ENCODE measurements around the gene ITGB8. TPM values are rescaled to one million over a fixed set of nuclear protein-coding genes. Genes with fewer than 3 reads are reported as not detected.

Gene ITGB8
- total RNA-seq, 4 donors from 2014 or later = 199 to 606 (median 388) TPM

- WGBS, 2 donors = 5% methylated on average over 31 of the region's 31 CpGs
- Histone ChIP-seq H3K27ac (peak overlapping the region; percentile 92 to 98 (median 96)), H3K9me3 (no peaks in the 10 kb centered on the region), H3K36me3 (no peaks in the 10 kb centered on the region), H3K27me3 (no peaks in the 10 kb centered on the region), H3K4me1 (peaks cover 0 to 15% (median 3%) of the 10 kb centered on the region in 4 donors), H3K4me3 (peak overlapping the region; percentile 66 to 87 (median 85))
- TF ChIP-seq EP300 (IDR thresholded peaks at IDR 0.05) (peak in 1 of 2 donors; percentile 66), POLR2A (IDR thresholded peaks at IDR 0.05) (peak in 1 of 2 donors; percentile 34), CTCF (IDR thresholded peaks at IDR 0.05) (peak in 2 of 5 experiments; percentile 28 to 37)
- DNase-seq (ENCODE audit: low spot score in 2 of 2) = peak; percentile 40 to 48
These were observed 1.1 kb upstream of the ITGB8 start for GRCh38 chr7:20329389-20330238.

GRCh38 chr7:20330928-20331909 is 519 bp downstream of the ITGB8 start:
- no peaks in the 10 kb centered on the region for H3K27me3 ChIP-seq
- DNase-seq (ENCODE audit: low spot score in 2 of 2) = peak; percentile 17 to 22
- peaks cover 0 to 15% (median 3%) of the 10 kb centered on the region in 4 donors for H3K4me1 ChIP-seq
- peak in 1 of 2 donors; percentile 4 for TF ChIP-seq EP300 (IDR thresholded peaks at IDR 0.05)
- peak in 1 of 2 donors; percentile 37 for TF ChIP-seq POLR2A (IDR thresholded peaks at IDR 0.05)
- TF ChIP-seq CTCF (IDR thresholded peaks at IDR 0.05) = peak in 1 of 5 experiments; percentile 29
- H3K9me3 ChIP-seq = no peaks in the 10 kb centered on the region
- WGBS, 2 donors = 0% methylated on average over 37 to 70 of the region's 92 CpGs
- no peaks in the 10 kb centered on the region for H3K36me3 ChIP-seq
- H3K27ac ChIP-seq = peak overlapping the region; percentile 92 to 98 (median 96)
- H3K4me3 ChIP-seq = peak overlapping the region; percentile 66 to 87 (median 85)

- WGBS, 2 donors = 16 to 20% methylated on average over 13 of the region's 13 CpGs
These were observed 1.5 kb downstream of the ITGB8 start for GRCh38 chr7:20331910-20332813.

GRCh38 chr7:20338285-20338684 is 7.6 kb downstream of the ITGB8 start:
- H3K36me3 ChIP-seq = peaks cover 0 to 14% (median 0%) of the 10 kb centered on the region in 3 donors
- H3K27ac ChIP-seq = peak overlapping the region; percentile 23 to 98 (median 95)
- H3K4me3 ChIP-seq = peak overlapping the region in 2 of 4 donors; percentile 3 to 24
- H3K9me3 ChIP-seq = no peaks in the 10 kb centered on the region
- peaks cover 0 to 45% (median 8%) of the 10 kb centered on the region in 4 donors for H3K4me1 ChIP-seq
- H3K27me3 ChIP-seq = no peaks in the 10 kb centered on the region
- no peak for DNase-seq (ENCODE audit: low spot score in 2 of 2)
- 80 to 85% methylated on average over 6 of the region's 6 CpGs for WGBS, 2 donors
- TF ChIP-seq CTCF (IDR thresholded peaks at IDR 0.05) (no peak), EP300 (IDR thresholded peaks at IDR 0.05) (no peak), POLR2A (IDR thresholded peaks at IDR 0.05) (no peak)

More at GRCh38 chr7:20331910-20332813, 1.5 kb downstream of the ITGB8 start:
- peak overlapping the region; percentile 66 to 87 (median 85) for H3K4me3 ChIP-seq
- no peak for DNase-seq (ENCODE audit: low spot score in 2 of 2)
- H3K27ac ChIP-seq = peak overlapping the region; percentile 92 to 98 (median 96)
- no peaks in the 10 kb centered on the region for H3K36me3 ChIP-seq
- H3K4me1 ChIP-seq = peaks cover 0 to 11% (median 0%) of the 10 kb centered on the region in 4 donors
- H3K27me3 ChIP-seq = no peaks in the 10 kb centered on the region
- TF ChIP-seq EP300 (IDR thresholded peaks at IDR 0.05) (peak in 1 of 2 donors; percentile 18), POLR2A (IDR thresholded peaks at IDR 0.05) (no peak)
- no peaks in the 10 kb centered on the region for H3K9me3 ChIP-seq

Data from tibial nerve (tissue), 4 donors.